Activated CD4-positive, alpha-beta T cell treated with anti-CD3 and anti-CD28 coated beads, Interleukin-2, amount 10 ng/mL, durations not matched to agents 24 days and 14 days (primary cell): ENCODE measurements around the gene PATE1. TPM values are rescaled to one million over a fixed set of nuclear protein-coding genes. Genes with fewer than 3 reads are reported as not detected.

ENCODE experiments used
- DNase-seq: peaks from one replicate; pipeline ENCODE4 v3.0.0; 2022
- H3K27ac Mint-ChIP-seq: one replicate; pipeline ENCODE4 v1.8.0; 2022; ENCODE audit warnings: mild to moderate bottlenecking, mixed read lengths
- H3K27me3 Mint-ChIP-seq: one replicate; pipeline ENCODE4 v1.8.0; 2022; ENCODE audit warnings: mixed read lengths
- H3K36me3 Mint-ChIP-seq: one replicate; pipeline ENCODE4 v1.8.0; 2022; ENCODE audit warnings: low read depth, mild to moderate bottlenecking, mixed read lengths
- H3K4me1 Mint-ChIP-seq: one replicate; pipeline ENCODE4 v1.8.0; 2021; ENCODE audit warnings: mixed read lengths
- H3K4me3 Mint-ChIP-seq: one replicate; pipeline ENCODE4 v1.8.0; 2022; ENCODE audit warnings: mild to moderate bottlenecking, moderate library complexity, mixed read lengths
- H3K9me3 Mint-ChIP-seq: one replicate; pipeline ENCODE4 v1.8.0; 2021; ENCODE audit warnings: mixed read lengths
- intact Hi-C: fragments of 100-400 bp; cut with micrococcal nuclease; formaldehyde crosslinking; loops from one replicate; pipeline ENCODE4 v1.15.1; 2023
- total RNA-seq: library from RNA; stranded (reverse); gene quantifications from 2 replicates; pipeline ENCODE4 v1.2.3, GENCODE V29; 2022

Gene PATE1
- total RNA-seq, 1 donor from 2014 or later = not detected

GRCh38 chr11:125768336-125769046 lies 22.4 kb downstream of the PATE1 start:
- intact Hi-C loops = no loop called here
- H3K36me3 Mint-ChIP-seq = no peaks in the 10 kb centered on the region
- H3K4me1 Mint-ChIP-seq = no peaks in the 10 kb centered on the region
- DNase-seq = no peak
- H3K27me3 Mint-ChIP-seq = peaks cover 13% of the 10 kb centered on the region
- no peak overlapping the region for H3K27ac Mint-ChIP-seq
- no peaks in the 10 kb centered on the region for H3K9me3 Mint-ChIP-seq
- no peak overlapping the region for H3K4me3 Mint-ChIP-seq

GRCh38 chr11:125770583-125770982 lies 24.5 kb downstream of the PATE1 start:
- H3K27ac Mint-ChIP-seq = no peak overlapping the region
- H3K4me3 Mint-ChIP-seq = no peak overlapping the region
- intact Hi-C loops = no loop called here
- no peaks in the 10 kb centered on the region for H3K9me3 Mint-ChIP-seq
- no peaks in the 10 kb centered on the region for H3K36me3 Mint-ChIP-seq
- peaks cover 2% of the 10 kb centered on the region for H3K27me3 Mint-ChIP-seq
- H3K4me1 Mint-ChIP-seq = no peaks in the 10 kb centered on the region
- no peak for DNase-seq

- H3K4me1 Mint-ChIP-seq = no peaks in the 10 kb centered on the region
- no peak overlapping the region for H3K4me3 Mint-ChIP-seq
- peaks cover 5% of the 10 kb centered on the region for H3K27me3 Mint-ChIP-seq
- H3K27ac Mint-ChIP-seq = no peak overlapping the region
- H3K36me3 Mint-ChIP-seq = no peaks in the 10 kb centered on the region
- no peak for DNase-seq
- intact Hi-C loops = no loop called here
- H3K9me3 Mint-ChIP-seq = no peaks in the 10 kb centered on the region
These were observed 26.9 kb downstream of the PATE1 start for GRCh38 chr11:125772834-125773505.

- Mint-ChIP-seq H3K36me3 (no peaks in the 10 kb centered on the region), H3K4me3 (no peak overlapping the region), H3K27ac (no peak overlapping the region), H3K9me3 (no peaks in the 10 kb centered on the region), H3K27me3 (peaks cover 7% of the 10 kb centered on the region), H3K4me1 (no peaks in the 10 kb centered on the region)
- no peak for DNase-seq
- intact Hi-C loops = no loop called here
These were observed 27.4 kb downstream of the PATE1 start for GRCh38 chr11:125773516-125773915.

- intact Hi-C loops = no loop called here
- Mint-ChIP-seq H3K9me3 (peaks cover 4% of the 10 kb centered on the region), H3K36me3 (no peaks in the 10 kb centered on the region)
These were observed 31.2 kb downstream of the PATE1 start for GRCh38 chr11:125777309-125777708.

GRCh38 chr11:125778728-125779127 lies 32.6 kb downstream of the PATE1 start, which contains the start of gene PATE2:
Gene PATE2 (minus strand): TSS chr11:125778828. CDS start chr11:125778773, 55 bp downstream.
- intact Hi-C loops = no loop called here
- H3K4me3 Mint-ChIP-seq = no peak within 1 kb of the TSS
- H3K27ac Mint-ChIP-seq = no peak within 1 kb of the TSS
- H3K9me3 Mint-ChIP-seq = peaks cover 4% of the 10 kb centered on the region
- H3K27me3 Mint-ChIP-seq = peaks cover 10% of the 10 kb centered on the region
- no peak for DNase-seq
- H3K4me1 Mint-ChIP-seq = no peaks in the 10 kb centered on the region
- no peaks in the 10 kb centered on the region for H3K36me3 Mint-ChIP-seq

More at GRCh38 chr11:125777309-125777708, 31.2 kb downstream of the PATE1 start:
- Mint-ChIP-seq H3K4me3 (no peak overlapping the region), H3K27me3 (peaks cover 10% of the 10 kb centered on the region), H3K27ac (no peak overlapping the region), H3K4me1 (no peaks in the 10 kb centered on the region)
- DNase-seq = no peak

GRCh38 chr11:125784678-125785077 lies 38.6 kb downstream of the PATE1 start:
- Mint-ChIP-seq H3K4me1 (no peaks in the 10 kb centered on the region), H3K27me3 (peaks cover 6% of the 10 kb centered on the region), H3K36me3 (no peaks in the 10 kb centered on the region), H3K9me3 (peaks cover 4% of the 10 kb centered on the region), H3K27ac (no peak overlapping the region), H3K4me3 (no peak overlapping the region)
- DNase-seq = no peak
- intact Hi-C loops = no loop called here

- Mint-ChIP-seq H3K36me3 (no peaks in the 10 kb centered on the region), H3K4me1 (no peaks in the 10 kb centered on the region), H3K9me3 (no peaks in the 10 kb centered on the region), H3K27ac (no peak within 1 kb of the TSS), H3K27me3 (peaks cover 3% of the 10 kb centered on the region), H3K4me3 (no peak within 1 kb of the TSS)
- intact Hi-C loops = no loop called here
- DNase-seq = no peak
These were observed 41.7 kb downstream of the PATE1 start, which contains the start of gene PATE3 for GRCh38 chr11:125787827-125788226. Gene PATE3 (plus strand): TSS chr11:125788127. CDS start chr11:125788152, 25 bp downstream.

GRCh38 chr11:125790825-125791224 lies 44.7 kb downstream of the PATE1 start:
- H3K36me3 Mint-ChIP-seq = no peaks in the 10 kb centered on the region
- peaks cover 6% of the 10 kb centered on the region for H3K9me3 Mint-ChIP-seq
- no peak for DNase-seq
- no peak overlapping the region for H3K27ac Mint-ChIP-seq
- H3K27me3 Mint-ChIP-seq = peaks cover 6% of the 10 kb centered on the region
- intact Hi-C loops = no loop called here
- no peak overlapping the region for H3K4me3 Mint-ChIP-seq
- no peaks in the 10 kb centered on the region for H3K4me1 Mint-ChIP-seq

- Mint-ChIP-seq H3K4me1 (no peaks in the 10 kb centered on the region), H3K4me3 (no peak overlapping the region), H3K27ac (no peak overlapping the region), H3K27me3 (peaks cover 3% of the 10 kb centered on the region), H3K9me3 (peaks cover 16% of the 10 kb centered on the region), H3K36me3 (no peaks in the 10 kb centered on the region)
- intact Hi-C loops = no loop called here
- no peak for DNase-seq
These were observed 51.6 kb downstream of the PATE1 start for GRCh38 chr11:125797641-125798040.

Other genes starting within 250 kb of the PATE1 start
- gene EI24, start 176.8 kb upstream of the PATE1 start, total RNA-seq = 61.7 TPM in 2 replicates
- 167 and 183 TPM in 2 replicates for gene STT3A, start 153.4 kb upstream of the PATE1 start, total RNA-seq
- gene CHEK1, start 121.1 kb upstream of the PATE1 start, total RNA-seq = 125 and 131 TPM in 2 replicates
- gene ACRV1, start 65.4 kb upstream of the PATE1 start, total RNA-seq = not detected in 2 replicates
- not detected in 2 replicates for gene PATE2, start 32.5 kb downstream of the PATE1 start, total RNA-seq
- not detected in 2 replicates for gene PATE3, start 41.8 kb downstream of the PATE1 start, total RNA-seq
- gene PATE4, start 87.0 kb downstream of the PATE1 start, total RNA-seq = not detected in 2 replicates
- gene HYLS1, start 141.4 kb downstream of the PATE1 start, total RNA-seq = 6.7 and 7.6 TPM in 2 replicates
- gene PUS3, start 156.9 kb downstream of the PATE1 start, total RNA-seq = 18.0 and 19.2 TPM in 2 replicates
- 0.19 TPM in 1 of 2 replicates, not detected in the other for gene DDX25, start 158.2 kb downstream of the PATE1 start, total RNA-seq
- gene VSIG10L2, start 199.8 kb downstream of the PATE1 start, total RNA-seq = not detected in 2 replicates